Calu3 (cell line): ENCODE results near the gene TMEM138. TPM values are rescaled to one million over a fixed set of nuclear protein-coding genes. Genes with fewer than 3 reads are reported as not detected.

ENCODE experiments used
- BruUV-seq: library from RNA; stranded (reverse); fragments of 400-500 nt; replicated peaks from 2 replicates; lab custom pipeline; 2021; lab: Mats Ljungman, UMichigan
- CTCF ChIA-PET: fragments of 300-600 bp; sonication (Branson Sonifier 250); formaldehyde crosslinking; loops from one replicate; lab custom pipeline; 2022; ENCODE audit warnings: antibody characterized with exemption; lab: Charles Lee
- DNase-seq: peaks from one replicate; pipeline ENCODE4 v3.0.0; 2022
- H3K27ac Mint-ChIP-seq: one replicate; pipeline ENCODE4 v1.8.0; 2022; ENCODE audit warnings: mixed read lengths; ENCODE audit not compliant: unreplicated experiment
- H3K27me3 Mint-ChIP-seq: one replicate; pipeline ENCODE4 v1.8.0; 2022; ENCODE audit warnings: mixed read lengths; ENCODE audit not compliant: unreplicated experiment
- H3K36me3 Mint-ChIP-seq: one replicate; pipeline ENCODE4 v1.8.0; 2022; ENCODE audit warnings: mild to moderate bottlenecking, moderate library complexity, mixed read lengths; ENCODE audit not compliant: insufficient read depth, unreplicated experiment
- H3K4me1 Mint-ChIP-seq: one replicate; pipeline ENCODE4 v1.8.0; 2022; ENCODE audit warnings: mild to moderate bottlenecking, low read depth, mixed read lengths; ENCODE audit not compliant: unreplicated experiment
- H3K4me3 Mint-ChIP-seq: one replicate; pipeline ENCODE4 v1.8.0; 2022; ENCODE audit warnings: mild to moderate bottlenecking, low read depth, moderate library complexity, mixed read lengths; ENCODE audit not compliant: unreplicated experiment
- H3K9me3 Mint-ChIP-seq: one replicate; pipeline ENCODE4 v1.8.0; 2022; ENCODE audit warnings: low read depth, mixed read lengths; ENCODE audit not compliant: unreplicated experiment
- intact Hi-C: fragments of 100-400 bp; cut with micrococcal nuclease; formaldehyde crosslinking; loops from one replicate; pipeline ENCODE4 v1.10.0; 2022; ENCODE audit not compliant: unreplicated experiment
- total RNA-seq: library from RNA; stranded (reverse); gene quantifications from 2 replicates; pipeline ENCODE4 v1.2.3, GENCODE V29; 2022
- TF ChIP-seq, protein P1 (sequence below): fragments of 200-600 bp; IDR thresholded peaks from one replicate; pipeline ENCODE4 v1.8.0; 2022; ENCODE audit warnings: antibody characterized with exemption; ENCODE audit not compliant: unreplicated experiment

Gene TMEM138
- total RNA-seq, 1 experiment from 2014 or later, result 51.6 TPM

DNA sequence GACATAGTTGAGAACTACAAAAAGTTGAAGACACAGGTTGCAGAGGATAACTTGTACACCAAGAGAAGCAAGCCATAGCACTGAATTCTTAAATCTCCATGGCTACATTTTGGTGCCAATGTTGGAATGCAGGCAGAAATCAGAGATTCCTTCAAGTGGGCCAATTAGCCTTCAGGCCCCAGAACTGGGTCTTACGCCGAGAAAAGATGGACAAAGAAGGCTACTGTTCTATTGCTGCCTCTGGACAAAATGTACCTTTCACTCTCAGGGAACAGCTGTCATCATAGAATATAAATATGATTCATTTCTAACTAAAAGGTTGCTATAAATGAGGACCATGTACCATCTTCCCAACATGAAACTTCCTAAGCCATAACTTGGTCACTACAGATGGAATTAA is 43.9 kb downstream of the TMEM138 start:
- BruUV-seq, result no TSS peak
- H3K4me1 Mint-ChIP-seq, result no peaks in the 10 kb centered on the region
- no peaks in the 10 kb centered on the region for H3K9me3 Mint-ChIP-seq
- intact Hi-C loops, result no loop called here
- H3K27ac Mint-ChIP-seq, result no peak overlapping the region
- no peak overlapping the region for H3K4me3 Mint-ChIP-seq
- DNase-seq, result no peak
- H3K36me3 Mint-ChIP-seq, result peaks cover 62% of the 10 kb centered on the region
- H3K27me3 Mint-ChIP-seq, result no peaks in the 10 kb centered on the region
- TF ChIP-seq, protein P1, sequence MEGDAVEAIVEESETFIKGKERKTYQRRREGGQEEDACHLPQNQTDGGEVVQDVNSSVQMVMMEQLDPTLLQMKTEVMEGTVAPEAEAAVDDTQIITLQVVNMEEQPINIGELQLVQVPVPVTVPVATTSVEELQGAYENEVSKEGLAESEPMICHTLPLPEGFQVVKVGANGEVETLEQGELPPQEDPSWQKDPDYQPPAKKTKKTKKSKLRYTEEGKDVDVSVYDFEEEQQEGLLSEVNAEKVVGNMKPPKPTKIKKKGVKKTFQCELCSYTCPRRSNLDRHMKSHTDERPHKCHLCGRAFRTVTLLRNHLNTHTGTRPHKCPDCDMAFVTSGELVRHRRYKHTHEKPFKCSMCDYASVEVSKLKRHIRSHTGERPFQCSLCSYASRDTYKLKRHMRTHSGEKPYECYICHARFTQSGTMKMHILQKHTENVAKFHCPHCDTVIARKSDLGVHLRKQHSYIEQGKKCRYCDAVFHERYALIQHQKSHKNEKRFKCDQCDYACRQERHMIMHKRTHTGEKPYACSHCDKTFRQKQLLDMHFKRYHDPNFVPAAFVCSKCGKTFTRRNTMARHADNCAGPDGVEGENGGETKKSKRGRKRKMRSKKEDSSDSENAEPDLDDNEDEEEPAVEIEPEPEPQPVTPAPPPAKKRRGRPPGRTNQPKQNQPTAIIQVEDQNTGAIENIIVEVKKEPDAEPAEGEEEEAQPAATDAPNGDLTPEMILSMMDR, result no peak
- CTCF ChIA-PET, result no interaction called here

DNA sequence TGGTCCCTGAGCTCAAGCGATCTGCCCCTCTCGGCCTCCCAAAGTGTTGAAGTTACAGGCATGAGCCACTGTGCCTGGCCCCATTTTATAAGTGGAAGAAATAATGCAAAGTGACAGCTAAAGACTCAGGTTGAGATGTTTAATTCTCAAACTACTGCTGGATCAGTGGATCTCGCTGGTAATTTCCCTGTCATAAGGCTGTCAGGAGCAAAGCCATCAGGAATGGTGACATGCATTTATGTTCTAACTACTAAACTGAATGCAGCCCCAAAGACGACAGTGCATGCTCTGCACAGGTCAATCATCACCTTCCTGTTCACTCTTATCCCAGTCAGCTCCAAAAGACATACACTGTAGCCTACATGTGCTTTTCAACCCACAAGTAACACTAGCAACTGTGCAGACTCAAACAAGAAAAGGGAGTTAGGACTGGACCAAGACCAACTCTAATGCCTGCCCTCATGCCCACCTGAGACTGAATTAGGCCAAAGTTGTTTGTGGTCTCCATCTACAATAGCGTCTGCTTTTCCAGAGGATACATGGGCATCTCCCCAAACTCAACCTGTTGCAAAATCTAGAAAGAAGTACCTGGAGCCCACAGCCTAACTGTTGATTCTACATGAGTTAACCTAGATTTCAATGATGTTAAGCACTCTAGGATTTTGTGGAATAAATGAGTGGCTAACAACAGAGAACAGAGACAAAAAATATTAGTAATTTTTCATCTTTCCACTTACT is 45.0 kb downstream of the TMEM138 start:
- intact Hi-C loops, result no loop called here
- H3K27ac Mint-ChIP-seq, result no peak overlapping the region
- CTCF ChIA-PET, result interaction anchor here (0.7 kb wide), 1 partner anchor 114 kb away, joined by 4 read pairs; no protein-coding TSS in a partner anchor
- no peak for DNase-seq
- H3K9me3 Mint-ChIP-seq, result no peaks in the 10 kb centered on the region
- H3K4me3 Mint-ChIP-seq, result no peak overlapping the region
- no peaks in the 10 kb centered on the region for H3K4me1 Mint-ChIP-seq
- H3K36me3 Mint-ChIP-seq, result peaks cover 62% of the 10 kb centered on the region
- TF ChIP-seq, protein P1, result no peak
- no TSS peak for BruUV-seq
- no peaks in the 10 kb centered on the region for H3K27me3 Mint-ChIP-seq

DNA sequence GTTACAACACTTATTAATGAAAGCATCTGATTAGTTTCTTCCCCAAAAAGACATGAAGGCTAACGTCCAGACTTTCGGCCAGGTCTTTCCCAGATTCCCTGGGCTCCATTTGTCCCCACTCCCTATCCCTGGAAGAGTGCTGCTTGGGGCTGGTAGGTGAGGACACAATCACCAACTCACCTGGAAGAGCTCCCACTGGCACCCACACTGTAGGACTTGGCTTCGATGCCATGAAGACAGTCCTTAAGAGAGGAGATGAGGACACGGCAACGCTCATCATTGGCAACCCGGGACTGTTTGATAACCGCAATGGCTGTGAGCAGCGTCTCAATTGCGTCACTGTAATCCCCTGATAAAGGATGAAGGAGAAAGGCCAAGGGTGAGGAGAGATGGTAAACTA is 49.4 kb downstream of the TMEM138 start:
- CTCF ChIA-PET, result interaction anchor here (0.6 kb wide), 1 partner anchor 580 kb away, joined by 3 read pairs; no protein-coding TSS in a partner anchor
- TF ChIP-seq, protein P1, result no peak

DNA sequence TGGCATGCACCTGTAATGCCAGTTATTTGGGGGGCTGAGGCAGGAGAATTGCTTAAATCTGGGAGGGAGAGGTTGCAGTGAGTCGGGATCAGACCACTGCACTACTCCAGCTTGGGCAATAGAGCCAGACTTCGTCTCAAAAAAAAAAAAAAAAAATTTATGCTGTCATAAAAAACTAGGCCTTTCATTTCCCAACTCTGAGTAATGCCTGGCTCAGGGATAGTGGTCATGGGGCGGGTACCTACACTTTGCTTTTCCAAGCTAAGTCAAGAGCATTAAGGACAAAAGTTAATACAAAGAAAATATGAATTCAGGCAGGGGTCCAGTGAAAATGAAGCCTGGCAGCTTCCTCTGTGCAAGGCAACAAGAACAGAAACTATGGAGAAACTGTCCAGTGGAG is 51.3 kb downstream of the TMEM138 start:
- no TSS peak for BruUV-seq
- Mint-ChIP-seq H3K9me3 (no peaks in the 10 kb centered on the region), H3K27me3 (no peaks in the 10 kb centered on the region), H3K4me3 (no peak overlapping the region), H3K4me1 (no peaks in the 10 kb centered on the region), H3K27ac (no peak overlapping the region), H3K36me3 (peaks cover 63% of the 10 kb centered on the region)
- DNase-seq, result no peak
- intact Hi-C loops, result no loop called here
- TF ChIP-seq, protein P1, result no peak
- CTCF ChIA-PET, result no interaction called here

More for the DNA sequence above, 49.4 kb downstream of the TMEM138 start:
- intact Hi-C loops, result no loop called here
- no TSS peak for BruUV-seq
- no peak for DNase-seq
- H3K27ac Mint-ChIP-seq, result no peak overlapping the region
- H3K4me1 Mint-ChIP-seq, result no peaks in the 10 kb centered on the region
- no peak overlapping the region for H3K4me3 Mint-ChIP-seq
- no peaks in the 10 kb centered on the region for H3K9me3 Mint-ChIP-seq
- H3K27me3 Mint-ChIP-seq, result no peaks in the 10 kb centered on the region
- H3K36me3 Mint-ChIP-seq, result peaks cover 66% of the 10 kb centered on the region
